ENCODE measurements around the gene NUDT13. TPM values are rescaled to one million over a fixed set of nuclear protein-coding genes. Genes with fewer than 3 reads are reported as not detected.

NUDT13 gene
- total RNA-seq, 1 experiment from 2014 or later = 1.8 TPM

DNA sequence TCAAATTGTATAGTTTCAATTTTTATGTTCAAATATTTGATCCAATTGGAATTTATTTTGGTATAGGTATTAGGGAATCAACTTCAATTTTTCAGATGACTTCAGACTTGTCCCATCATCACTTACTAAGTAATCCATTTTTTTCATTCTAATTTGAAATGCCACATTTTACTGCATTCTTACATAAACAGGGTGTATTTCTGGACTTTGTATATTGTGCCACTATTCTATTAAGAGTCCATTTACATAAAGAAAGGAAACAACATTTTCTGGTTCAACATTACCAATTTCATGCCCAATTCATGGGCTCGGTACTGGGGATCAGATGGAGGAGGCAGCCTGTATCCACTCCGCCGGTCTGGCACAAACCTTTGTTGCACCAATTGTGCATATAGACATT is 41.8 kb downstream of the NUDT13 start:
- Mint-ChIP-seq H3K9me3 (ENCODE audit: unreplicated experiment) (no peaks in the 10 kb centered on the region), H3K4me3 (ENCODE audit: unreplicated experiment) (no peak overlapping the region), H3K4me1 (ENCODE audit: insufficient read depth, unreplicated experiment) (no peaks in the 10 kb centered on the region), H3K27me3 (ENCODE audit: insufficient read depth, unreplicated experiment) (no peaks in the 10 kb centered on the region), H3K36me3 (ENCODE audit: insufficient read depth, unreplicated experiment) (peaks cover 88% of the 10 kb centered on the region), H3K27ac (ENCODE audit: low read depth, unreplicated experiment) (no peak overlapping the region)
- intact Hi-C loops (cut with micrococcal nuclease) = no loop called here
- DNase-seq (ENCODE audit: unreplicated experiment) = no peak
- ChIA-PET CTCF (interaction anchor here (0.9 kb wide), 2 partner anchors 55 to 91 kb away, joined by 3 to 4 read pairs; no protein-coding TSS in a partner anchor), POLR2A (interaction anchor here (1.1 kb wide), 1 partner anchor 12 kb away, joined by 3 read pairs; no protein-coding TSS in a partner anchor)
- TF ChIP-seq, protein P1, sequence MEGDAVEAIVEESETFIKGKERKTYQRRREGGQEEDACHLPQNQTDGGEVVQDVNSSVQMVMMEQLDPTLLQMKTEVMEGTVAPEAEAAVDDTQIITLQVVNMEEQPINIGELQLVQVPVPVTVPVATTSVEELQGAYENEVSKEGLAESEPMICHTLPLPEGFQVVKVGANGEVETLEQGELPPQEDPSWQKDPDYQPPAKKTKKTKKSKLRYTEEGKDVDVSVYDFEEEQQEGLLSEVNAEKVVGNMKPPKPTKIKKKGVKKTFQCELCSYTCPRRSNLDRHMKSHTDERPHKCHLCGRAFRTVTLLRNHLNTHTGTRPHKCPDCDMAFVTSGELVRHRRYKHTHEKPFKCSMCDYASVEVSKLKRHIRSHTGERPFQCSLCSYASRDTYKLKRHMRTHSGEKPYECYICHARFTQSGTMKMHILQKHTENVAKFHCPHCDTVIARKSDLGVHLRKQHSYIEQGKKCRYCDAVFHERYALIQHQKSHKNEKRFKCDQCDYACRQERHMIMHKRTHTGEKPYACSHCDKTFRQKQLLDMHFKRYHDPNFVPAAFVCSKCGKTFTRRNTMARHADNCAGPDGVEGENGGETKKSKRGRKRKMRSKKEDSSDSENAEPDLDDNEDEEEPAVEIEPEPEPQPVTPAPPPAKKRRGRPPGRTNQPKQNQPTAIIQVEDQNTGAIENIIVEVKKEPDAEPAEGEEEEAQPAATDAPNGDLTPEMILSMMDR (IDR thresholded peaks at IDR 0.05; ENCODE audit: unreplicated experiment) = no peak
- no TSS peak for BruUV-seq (replicated peaks)

DNA sequence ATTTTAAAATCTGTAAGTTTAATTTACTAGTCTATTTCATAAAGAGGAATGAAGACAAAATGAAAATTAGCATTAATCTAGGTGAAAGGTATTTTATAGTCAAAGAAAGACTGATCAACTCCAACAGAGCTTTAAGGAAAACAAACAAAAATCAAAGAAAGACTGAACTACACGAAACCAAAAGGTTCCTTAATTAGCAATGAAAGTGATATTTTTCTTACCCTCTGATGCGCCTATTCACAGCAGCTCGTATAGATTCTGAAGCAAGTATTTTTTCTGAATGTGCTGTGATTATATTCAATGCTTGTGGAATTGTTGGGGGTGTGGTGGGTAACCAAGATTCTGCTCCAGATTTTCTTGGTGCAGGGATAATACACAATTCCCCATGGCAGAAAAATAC is 45.8 kb downstream of the NUDT13 start:
- ChIA-PET POLR2A (interaction anchor here (0.6 to 2.2 kb wide), 3 partner anchors 54 to 115 kb away, joined by 3 to 6 read pairs (median 3); partner anchors contain the start of gene P4HA1), CTCF (interaction anchor here (0.9 kb wide), 1 partner anchor 60 kb away, joined by 3 read pairs; no protein-coding TSS in a partner anchor)
- peaks cover 8% of the 10 kb centered on the region for H3K4me1 Mint-ChIP-seq (ENCODE audit: insufficient read depth, unreplicated experiment)
- no TSS peak for BruUV-seq (replicated peaks)
- H3K4me3 Mint-ChIP-seq (ENCODE audit: unreplicated experiment) = no peak overlapping the region
- H3K27me3 Mint-ChIP-seq (ENCODE audit: insufficient read depth, unreplicated experiment) = no peaks in the 10 kb centered on the region
- no peaks in the 10 kb centered on the region for H3K9me3 Mint-ChIP-seq (ENCODE audit: unreplicated experiment)
- DNase-seq (ENCODE audit: unreplicated experiment) = no peak
- TF ChIP-seq, protein P1 (IDR thresholded peaks at IDR 0.05; ENCODE audit: unreplicated experiment) = no peak
- H3K36me3 Mint-ChIP-seq (ENCODE audit: insufficient read depth, unreplicated experiment) = peaks cover 86% of the 10 kb centered on the region
- no peak overlapping the region for H3K27ac Mint-ChIP-seq (ENCODE audit: low read depth, unreplicated experiment)
- intact Hi-C loops (cut with micrococcal nuclease) = no loop called here

DNA sequence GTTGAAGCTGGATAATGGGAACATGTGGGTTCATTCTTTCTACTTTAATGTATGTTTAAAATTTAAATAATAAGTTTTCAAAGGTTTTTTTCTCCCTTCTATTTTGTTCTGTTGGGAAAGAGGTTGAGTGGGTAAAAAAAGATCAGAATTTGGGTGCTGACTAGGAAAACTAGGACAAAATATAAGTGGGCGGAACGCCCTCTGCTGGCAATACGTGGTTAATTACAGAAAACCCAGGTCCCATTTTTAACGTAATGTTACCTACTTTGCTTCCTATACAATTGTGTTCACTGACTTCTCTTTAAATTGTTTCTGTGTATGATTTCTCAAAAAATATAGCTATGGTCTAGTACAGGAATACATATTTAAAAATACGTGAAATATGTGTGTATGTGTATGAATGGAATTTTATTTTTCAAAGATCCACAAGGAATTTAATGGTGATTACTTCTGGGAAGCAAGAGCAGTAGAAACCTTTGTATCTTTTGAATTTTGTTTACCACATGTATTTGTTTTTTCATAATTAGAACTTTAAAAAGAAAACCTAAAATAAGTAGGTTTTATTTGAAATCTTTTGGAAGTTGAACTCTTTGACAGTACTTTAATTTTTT is 48.9 kb downstream of the NUDT13 start:
- BruUV-seq (replicated peaks) = TSS peak; percentile 10
- POLR2A ChIA-PET = interaction anchor here (1.9 to 2.2 kb wide), 3 partner anchors 9 to 63 kb away, joined by 14 to 19 read pairs (median 17); partner anchors contain the start of genes ECD, FAM149B1, NUDT13 and P4HA1
- intact Hi-C loops (cut with micrococcal nuclease) = no loop called here
- DNase-seq (ENCODE audit: unreplicated experiment) = peak; percentile 69
- Mint-ChIP-seq H3K4me1 (ENCODE audit: insufficient read depth, unreplicated experiment) (peaks cover 24% of the 10 kb centered on the region), H3K36me3 (ENCODE audit: insufficient read depth, unreplicated experiment) (peaks cover 78% of the 10 kb centered on the region), H3K27me3 (ENCODE audit: insufficient read depth, unreplicated experiment) (no peaks in the 10 kb centered on the region), H3K4me3 (ENCODE audit: unreplicated experiment) (no peak overlapping the region), H3K27ac (ENCODE audit: low read depth, unreplicated experiment) (no peak overlapping the region), H3K9me3 (ENCODE audit: unreplicated experiment) (no peaks in the 10 kb centered on the region)
- CTCF ChIA-PET = interaction anchor here (0.5 to 4.7 kb wide), 26 partner anchors 10 to 1323 kb away, joined by 3 to 66 read pairs (median 4); partner anchors contain the start of genes ECD, FAM149B1 and P4HA1
- TF ChIP-seq, protein P1 (IDR thresholded peaks at IDR 0.05; ENCODE audit: unreplicated experiment) = peak; percentile 71

DNA sequence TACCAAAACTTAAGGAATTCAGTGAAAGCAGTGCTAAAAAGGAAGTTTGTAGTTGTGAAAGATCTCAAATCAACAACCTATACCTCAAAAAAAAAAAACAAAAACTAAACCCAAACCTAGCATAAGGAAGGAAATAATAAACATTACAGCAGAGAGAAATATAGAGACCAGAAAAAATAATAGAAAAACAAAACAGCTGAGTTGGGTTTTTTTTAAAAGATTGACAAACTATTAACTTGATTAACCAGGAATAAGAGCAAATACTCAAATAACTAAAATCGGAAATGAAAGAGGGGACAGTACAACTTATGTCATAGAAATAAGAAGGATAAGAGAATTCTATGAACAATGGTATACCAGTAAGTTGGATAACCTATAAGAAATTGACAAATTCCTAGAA is 50.8 kb downstream of the NUDT13 start:
- no peaks in the 10 kb centered on the region for H3K9me3 Mint-ChIP-seq (ENCODE audit: unreplicated experiment)
- peaks cover 34% of the 10 kb centered on the region for H3K4me1 Mint-ChIP-seq (ENCODE audit: insufficient read depth, unreplicated experiment)
- H3K27me3 Mint-ChIP-seq (ENCODE audit: insufficient read depth, unreplicated experiment) = no peaks in the 10 kb centered on the region
- intact Hi-C loops (cut with micrococcal nuclease) = no loop called here
- BruUV-seq (replicated peaks) = no TSS peak
- no peak overlapping the region for H3K4me3 Mint-ChIP-seq (ENCODE audit: unreplicated experiment)
- H3K36me3 Mint-ChIP-seq (ENCODE audit: insufficient read depth, unreplicated experiment) = peaks cover 61% of the 10 kb centered on the region
- ChIA-PET POLR2A (interaction anchor here (1.1 kb wide), 2 partner anchors 47 to 65 kb away, joined by 3 to 4 read pairs; no protein-coding TSS in a partner anchor), CTCF (interaction anchor here (0.6 to 4.7 kb wide), 3 partner anchors 22 to 1081 kb away, joined by 3 to 66 read pairs (median 5); partner anchors contain the start of gene P4HA1)
- H3K27ac Mint-ChIP-seq (ENCODE audit: low read depth, unreplicated experiment) = no peak overlapping the region
- TF ChIP-seq, protein P1 (IDR thresholded peaks at IDR 0.05; ENCODE audit: unreplicated experiment) = no peak
- no peak for DNase-seq (ENCODE audit: unreplicated experiment)

All from MCF 10A (cell line).